Panc1 (cell line): ENCODE results near the gene EMC9. TPM values are rescaled to one million over a fixed set of nuclear protein-coding genes. Genes with fewer than 3 reads are reported as not detected.

ENCODE experiments used
- ATAC-seq: fragments of 200-7000 bp; cut with Tn5 transposase; 2 replicates; pipeline ENCODE4 v1.9.1; 2020; ENCODE audit warnings: mild to moderate bottlenecking, moderate library complexity
- BruUV-seq: library from RNA; stranded (reverse); fragments of 400-500 nt; replicated peaks from 2 replicates; lab custom pipeline; 2021; lab: Mats Ljungman, UMichigan
- CTCF ChIA-PET: fragments of 300-600 bp; sonication (Branson Sonifier 250); formaldehyde crosslinking; loops from one replicate; lab custom pipeline; 2022; ENCODE audit warnings: antibody characterized with exemption; lab: Charles Lee
- POLR2A ChIA-PET: fragments of 300-600 bp; sonication (Branson Sonifier 250); formaldehyde crosslinking; loops from one replicate; lab custom pipeline; 2022; ENCODE audit warnings: antibody characterized with exemption; lab: Charles Lee
- DNase-seq: peaks from one replicate; pipeline ENCODE4 v3.0.0-alpha.2; 2010; ENCODE audit warnings: low read depth, low spot score
- H3K27ac ChIP-seq: 2 replicates; pipeline ENCODE4 v1.5.1; 2011; ENCODE audit warnings: mild to moderate bottlenecking, low read length, inconsistent platforms
- H3K27me3 ChIP-seq: fragments of 200-500 bp; sonication (Bioruptor generic); 2 replicates; pipeline ENCODE4 v1.6.0; 2014; ENCODE audit warnings: low read length, inconsistent platforms; ENCODE audit not compliant: control insufficient read depth, insufficient read depth
- H3K36me3 ChIP-seq: fragments of 200-500 bp; sonication (Bioruptor generic); 2 replicates; pipeline ENCODE4 v1.5.1; 2014; ENCODE audit warnings: inconsistent platforms, mild to moderate bottlenecking, low read length, moderate library complexity; ENCODE audit not compliant: control insufficient read depth, insufficient read depth
- H3K4me1 ChIP-seq: 2 replicates; pipeline ENCODE4 v1.5.1; 2011; ENCODE audit warnings: inconsistent platforms, mild to moderate bottlenecking, low read length, moderate library complexity; ENCODE audit not compliant: control insufficient read depth, insufficient read depth
- H3K4me3 ChIP-seq, 2 experiments: 2 replicates each; pipeline ENCODE4 v1.5.1; 2011 to 2012; ENCODE audit warnings: low read depth in 2 of 2, low read length in 2 of 2, mild to moderate bottlenecking in 2 of 2, inconsistent platforms in 1 of 2, moderate library complexity in 1 of 2
- H3K9me3 ChIP-seq: fragments of 200-500 bp; sonication (Bioruptor generic); 2 replicates; pipeline ENCODE4 v1.5.1; 2014; ENCODE audit warnings: low read depth, mild to moderate bottlenecking, inconsistent platforms, low read length, moderate library complexity; ENCODE audit not compliant: control insufficient read depth, insufficient read depth
- POLR2AphosphoS5 ChIP-seq: IDR thresholded peaks from 2 replicates; pipeline ENCODE4 v1.6.1; 2012; ENCODE audit warnings: mild to moderate bottlenecking, low read depth, low read length, moderate library complexity
- SIN3A ChIP-seq: IDR thresholded peaks from 2 replicates; pipeline ENCODE4 v1.6.1; 2012; ENCODE audit warnings: low read depth, mild to moderate bottlenecking, low read length, moderate library complexity, borderline replicate concordance; ENCODE audit not compliant: insufficient read depth
- TCF7L2 ChIP-seq: IDR thresholded peaks from 2 replicates; pipeline ENCODE4 v1.6.1; 2011; ENCODE audit warnings: mild to moderate bottlenecking, low read depth, low read length, inconsistent platforms
- in situ Hi-C: cut with HindIII; loops from 2 replicates; pipeline ENCODE4 v1.10.0; 2016; ENCODE audit warnings: low sequenced_read_pairs, low pct_unique_long_range_greater_than_20kb
- intact Hi-C: fragments of 100-400 bp; cut with micrococcal nuclease; formaldehyde crosslinking; loops from one replicate; pipeline ENCODE4 v1.10.0; 2022; ENCODE audit not compliant: unreplicated experiment
- total RNA-seq: library from RNA; stranded (reverse); gene quantifications from one replicate; pipeline ENCODE4 v1.2.1, GENCODE V29; 2021; ENCODE audit not compliant: unreplicated experiment
- TF ChIP-seq, protein P1 (sequence below): fragments of 450-650 bp; IDR thresholded peaks from 2 replicates; pipeline ENCODE4 v1.5.1; 2017; ENCODE audit warnings: mild to moderate bottlenecking
- TF ChIP-seq, protein P2 (sequence below), 2 experiments: IDR thresholded peaks; 2 replicates each; pipeline ENCODE4 v1.6.1; 2011 to 2012; ENCODE audit warnings: low read depth in 2 of 2, control low read depth in 1 of 2, low read length in 1 of 2, mild to moderate bottlenecking in 1 of 2, moderate library complexity in 1 of 2; ENCODE audit not compliant: insufficient read depth in 1 of 2

The EMC9 gene
- total RNA-seq, 1 experiment from 2014 or later = 42.5 TPM

DNA sequence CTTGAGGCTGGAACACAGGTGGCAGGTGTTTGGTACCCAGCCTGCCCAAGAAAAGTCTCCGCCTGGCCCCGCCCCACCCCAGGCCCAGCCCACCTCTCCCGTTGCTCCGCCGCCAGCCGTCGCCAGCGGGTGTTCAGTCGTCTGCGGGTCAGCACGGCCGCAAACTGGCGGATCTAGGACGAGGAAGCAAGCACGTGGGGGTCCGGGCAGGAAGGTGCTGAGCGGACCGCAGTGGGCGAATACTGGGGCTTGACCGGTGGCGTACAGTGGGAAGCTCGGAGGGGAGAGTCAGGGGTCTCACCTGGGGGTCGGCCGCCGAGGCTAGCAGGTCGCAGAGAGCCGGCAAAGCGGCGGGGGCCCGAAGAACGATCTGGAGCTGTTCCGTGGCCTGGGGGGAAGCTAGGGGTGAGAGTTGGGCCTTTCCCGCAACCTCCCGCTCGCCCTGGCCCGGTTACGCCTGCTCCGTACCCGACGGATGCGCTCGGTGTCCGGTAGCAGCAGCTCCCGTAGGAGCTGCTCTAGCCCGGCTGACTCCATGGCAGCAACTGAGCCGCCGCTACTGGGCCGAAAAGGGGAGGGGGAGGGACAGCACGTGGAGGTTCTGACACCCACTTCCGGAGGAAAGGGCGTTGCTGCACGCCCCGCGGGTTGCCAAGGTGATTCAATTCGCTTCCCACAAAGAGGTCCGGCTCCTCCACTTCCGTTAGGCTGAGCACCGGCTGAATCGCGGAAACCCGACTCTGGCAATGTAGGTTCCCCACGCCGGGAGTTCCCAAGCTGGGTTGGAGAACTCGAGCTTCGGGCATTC is 47.1 kb upstream of the EMC9 start, which contains the start of gene IPO4:
Gene IPO4 (minus strand): TSS at position 566 of the 808 bp plus-strand sequence. CDS start 29 bp downstream, at position 537.
- ChIA-PET POLR2A (interaction anchor here (1.0 kb wide), 1 partner anchor 54 kb away, joined by 6 read pairs; the partner anchor contains the start of gene TINF2), CTCF (no interaction called here)
- no peak for TF ChIP-seq TCF7L2
- TF ChIP-seq, protein P1, sequence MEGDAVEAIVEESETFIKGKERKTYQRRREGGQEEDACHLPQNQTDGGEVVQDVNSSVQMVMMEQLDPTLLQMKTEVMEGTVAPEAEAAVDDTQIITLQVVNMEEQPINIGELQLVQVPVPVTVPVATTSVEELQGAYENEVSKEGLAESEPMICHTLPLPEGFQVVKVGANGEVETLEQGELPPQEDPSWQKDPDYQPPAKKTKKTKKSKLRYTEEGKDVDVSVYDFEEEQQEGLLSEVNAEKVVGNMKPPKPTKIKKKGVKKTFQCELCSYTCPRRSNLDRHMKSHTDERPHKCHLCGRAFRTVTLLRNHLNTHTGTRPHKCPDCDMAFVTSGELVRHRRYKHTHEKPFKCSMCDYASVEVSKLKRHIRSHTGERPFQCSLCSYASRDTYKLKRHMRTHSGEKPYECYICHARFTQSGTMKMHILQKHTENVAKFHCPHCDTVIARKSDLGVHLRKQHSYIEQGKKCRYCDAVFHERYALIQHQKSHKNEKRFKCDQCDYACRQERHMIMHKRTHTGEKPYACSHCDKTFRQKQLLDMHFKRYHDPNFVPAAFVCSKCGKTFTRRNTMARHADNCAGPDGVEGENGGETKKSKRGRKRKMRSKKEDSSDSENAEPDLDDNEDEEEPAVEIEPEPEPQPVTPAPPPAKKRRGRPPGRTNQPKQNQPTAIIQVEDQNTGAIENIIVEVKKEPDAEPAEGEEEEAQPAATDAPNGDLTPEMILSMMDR = no peak
- TF ChIP-seq SIN3A = peak; percentile 94
- TF ChIP-seq, protein P2, sequence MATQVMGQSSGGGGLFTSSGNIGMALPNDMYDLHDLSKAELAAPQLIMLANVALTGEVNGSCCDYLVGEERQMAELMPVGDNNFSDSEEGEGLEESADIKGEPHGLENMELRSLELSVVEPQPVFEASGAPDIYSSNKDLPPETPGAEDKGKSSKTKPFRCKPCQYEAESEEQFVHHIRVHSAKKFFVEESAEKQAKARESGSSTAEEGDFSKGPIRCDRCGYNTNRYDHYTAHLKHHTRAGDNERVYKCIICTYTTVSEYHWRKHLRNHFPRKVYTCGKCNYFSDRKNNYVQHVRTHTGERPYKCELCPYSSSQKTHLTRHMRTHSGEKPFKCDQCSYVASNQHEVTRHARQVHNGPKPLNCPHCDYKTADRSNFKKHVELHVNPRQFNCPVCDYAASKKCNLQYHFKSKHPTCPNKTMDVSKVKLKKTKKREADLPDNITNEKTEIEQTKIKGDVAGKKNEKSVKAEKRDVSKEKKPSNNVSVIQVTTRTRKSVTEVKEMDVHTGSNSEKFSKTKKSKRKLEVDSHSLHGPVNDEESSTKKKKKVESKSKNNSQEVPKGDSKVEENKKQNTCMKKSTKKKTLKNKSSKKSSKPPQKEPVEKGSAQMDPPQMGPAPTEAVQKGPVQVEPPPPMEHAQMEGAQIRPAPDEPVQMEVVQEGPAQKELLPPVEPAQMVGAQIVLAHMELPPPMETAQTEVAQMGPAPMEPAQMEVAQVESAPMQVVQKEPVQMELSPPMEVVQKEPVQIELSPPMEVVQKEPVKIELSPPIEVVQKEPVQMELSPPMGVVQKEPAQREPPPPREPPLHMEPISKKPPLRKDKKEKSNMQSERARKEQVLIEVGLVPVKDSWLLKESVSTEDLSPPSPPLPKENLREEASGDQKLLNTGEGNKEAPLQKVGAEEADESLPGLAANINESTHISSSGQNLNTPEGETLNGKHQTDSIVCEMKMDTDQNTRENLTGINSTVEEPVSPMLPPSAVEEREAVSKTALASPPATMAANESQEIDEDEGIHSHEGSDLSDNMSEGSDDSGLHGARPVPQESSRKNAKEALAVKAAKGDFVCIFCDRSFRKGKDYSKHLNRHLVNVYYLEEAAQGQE (IDR thresholded peaks at IDR 0.05; ENCODE audit: insufficient read depth in 1 of 2, low read depth in 2 of 2, low read length in 1 of 2) = 0 out of 4 replicates have a peak, but pooled peaks of 1 of the 2 experiments have one; percentile 20
- peak; percentile 90 for TF ChIP-seq POLR2AphosphoS5
- H3K27me3 ChIP-seq = no peaks in the 10 kb centered on the region
- no TSS peak for BruUV-seq
- peak; percentile 69 for DNase-seq
- peak within 1 kb of the TSS; percentile 83 for H3K27ac ChIP-seq
- peak within 1 kb of the TSS; percentile 81 to 82 for H3K4me3 ChIP-seq
- in situ Hi-C loops (no loop called here), intact Hi-C loops (no loop called here)
- 0 out of 2 replicates have a peak, but pooled peaks cover 2% of the 10 kb centered on the region for H3K36me3 ChIP-seq
- 0 out of 2 replicates have a peak, but pooled peaks cover 10% of the 10 kb centered on the region for H3K4me1 ChIP-seq
- no peaks in the 10 kb centered on the region for H3K9me3 ChIP-seq
- ATAC-seq = peak; percentile 93

DNA sequence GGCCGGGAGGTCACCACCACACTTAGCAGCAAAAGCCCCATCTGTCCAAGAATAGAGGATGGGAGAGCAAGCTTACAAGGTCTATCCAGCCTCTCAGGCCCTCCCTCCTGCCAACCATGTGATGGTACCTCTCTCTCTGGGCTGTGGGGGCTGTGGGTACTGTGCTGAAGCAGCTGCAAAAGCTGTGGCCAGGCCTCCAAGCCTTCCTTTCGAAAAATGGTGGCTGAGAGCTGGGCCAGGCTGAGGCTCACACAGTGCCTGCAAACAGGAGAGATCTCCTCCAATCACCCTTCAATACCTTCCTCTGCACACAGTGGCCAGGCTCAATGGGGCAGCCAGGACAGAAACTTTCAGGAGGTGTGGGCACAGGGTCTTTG is 46.1 kb upstream of the EMC9 start:
- peak overlapping the region; percentile 81 to 82 for H3K4me3 ChIP-seq
- no TSS peak for BruUV-seq
- no peak for TF ChIP-seq SIN3A
- TF ChIP-seq, protein P2 (IDR thresholded peaks at IDR 0.05; ENCODE audit: insufficient read depth in 1 of 2, low read depth in 2 of 2, low read length in 1 of 2) = no peak
- TF ChIP-seq, protein P1 = no peak
- in situ Hi-C loops (no loop called here), intact Hi-C loops (no loop called here)
- peak overlapping the region; percentile 83 for H3K27ac ChIP-seq
- POLR2A ChIA-PET = interaction anchor here (0.6 kb wide), 1 partner anchor 26 kb away, joined by 3 read pairs; no protein-coding TSS in a partner anchor
- no peaks in the 10 kb centered on the region for H3K27me3 ChIP-seq
- ATAC-seq = no peak
- 0 out of 2 replicates have a peak, but pooled peaks cover 10% of the 10 kb centered on the region for H3K4me1 ChIP-seq
- H3K9me3 ChIP-seq = no peaks in the 10 kb centered on the region
- H3K36me3 ChIP-seq = 0 out of 2 replicates have a peak, but pooled peaks cover 2% of the 10 kb centered on the region
- CTCF ChIA-PET = no interaction called here
- no peak for DNase-seq
